GM18870 (cell line): Measurements from ENCODE around the gene LCE2C.
"Not testable (repeated sequence)": the region's sequence is repeated elsewhere in the genome, so short reads cannot be mapped to it uniquely, and the experiment has no call there.

Source experiments
- ATAC-seq: cut with Tn5 transposase; IDR thresholded peaks from one replicate; pipeline ENCODE4 v1.9.1; 2021; ENCODE audit warnings: moderate library complexity; ENCODE audit not compliant: unreplicated experiment

LCE2C gene

GRCh38 chr1:152674983-152675382 lies at the start of gene LCE2C:
TSS of gene LCE2C (plus strand) at chr1:152675279. CDS start at chr1:152676016, 737 bp downstream.
- ATAC-seq = not testable (repeated sequence)

- no peak for ATAC-seq
These were observed 48.3 kb upstream of the LCE2C start for GRCh38 chr1:152626744-152627143.

- no peak for ATAC-seq
These were observed 44.5 kb upstream of the LCE2C start for GRCh38 chr1:152630596-152630995.

GRCh38 chr1:152640351-152640750 lies 34.7 kb upstream of the LCE2C start:
- ATAC-seq = no peak

- no peak for ATAC-seq
These were observed 31.1 kb upstream of the LCE2C start for GRCh38 chr1:152643945-152644344.

GRCh38 chr1:152645146-152645545 lies 29.9 kb upstream of the LCE2C start:
- no peak for ATAC-seq

GRCh38 chr1:152646656-152647055 lies 28.4 kb upstream of the LCE2C start:
- ATAC-seq = no peak

GRCh38 chr1:152654110-152654509 lies 21.0 kb upstream of the LCE2C start:
- no peak for ATAC-seq

- ATAC-seq = no peak
These were observed 18.6 kb upstream of the LCE2C start for GRCh38 chr1:152656459-152656858.

- no peak for ATAC-seq
These were observed 17.4 kb upstream of the LCE2C start for GRCh38 chr1:152657677-152658076.

GRCh38 chr1:152658649-152659048 lies 16.4 kb upstream of the LCE2C start:
- no peak for ATAC-seq

- no peak for ATAC-seq
These were observed 12.0 kb upstream of the LCE2C start, which contains the start of gene LCE2D for GRCh38 chr1:152663098-152663497. TSS of gene LCE2D (plus strand) at chr1:152663380. CDS start at chr1:152664106, 726 bp downstream.

- not testable (repeated sequence) for ATAC-seq
These were observed 8.9 kb upstream of the LCE2C start for GRCh38 chr1:152666171-152666570.

GRCh38 chr1:152667648-152668047 lies 7.4 kb upstream of the LCE2C start:
- ATAC-seq = no peak

GRCh38 chr1:152673016-152673415 lies 2.1 kb upstream of the LCE2C start:
- no peak for ATAC-seq

GRCh38 chr1:152679459-152679858 lies 4.4 kb downstream of the LCE2C start:
- no peak for ATAC-seq

GRCh38 chr1:152681616-152682015 lies 6.5 kb downstream of the LCE2C start:
- ATAC-seq = no peak

GRCh38 chr1:152683846-152684245 lies 8.8 kb downstream of the LCE2C start:
- ATAC-seq = no peak

GRCh38 chr1:152685823-152686222 lies 10.7 kb downstream of the LCE2C start, which contains the start of gene LCE2B:
TSS of gene LCE2B (plus strand) at chr1:152686123. CDS start at chr1:152686844, 721 bp downstream.
- not testable (repeated sequence) for ATAC-seq

GRCh38 chr1:152697701-152698600 lies 22.9 kb downstream of the LCE2C start, which contains the start of gene LCE2A:
TSS of gene LCE2A (plus strand) at chr1:152698345. CDS start at chr1:152698902, 557 bp downstream.
- ATAC-seq = no peak

- no peak for ATAC-seq
These were observed 24.7 kb downstream of the LCE2C start for GRCh38 chr1:152699746-152700145.

GRCh38 chr1:152707860-152708259 lies 32.8 kb downstream of the LCE2C start, which contains the start of gene LCE4A:
TSS of gene LCE4A (plus strand) at chr1:152708160. CDS start at chr1:152709076, 916 bp downstream.
- ATAC-seq = no peak
